ENCODE measurements around the gene TTLL11.

Gene TTLL11

GRCh38 chr9:122095010-122095767 lies 2.1 kb upstream of the TTLL11 start:
- TF ChIP-seq CTCF (IDR thresholded peaks at IDR 0.05; ENCODE audit: extremely low read depth, missing control alignments) = peak; percentile 63
- DNase-seq (ENCODE audit: low spot score) = peak; percentile 64

- no peak for DNase-seq (ENCODE audit: low spot score)
- TF ChIP-seq CTCF (IDR thresholded peaks at IDR 0.05; ENCODE audit: extremely low read depth, missing control alignments) = no peak
Measured at GRCh38 chr9:122091682-122092592, 1.2 kb downstream of the TTLL11 start.

- TF ChIP-seq CTCF (IDR thresholded peaks at IDR 0.05; ENCODE audit: extremely low read depth, missing control alignments) = no peak
- no peak for DNase-seq (ENCODE audit: low spot score)
Measured at GRCh38 chr9:122090981-122091380, 2.1 kb downstream of the TTLL11 start.

GRCh38 chr9:122090287-122090883 lies 2.7 kb downstream of the TTLL11 start:
- DNase-seq (ENCODE audit: low spot score) = no peak
- TF ChIP-seq CTCF (IDR thresholded peaks at IDR 0.05; ENCODE audit: extremely low read depth, missing control alignments) = no peak

- no peak for DNase-seq (ENCODE audit: low spot score)
- TF ChIP-seq CTCF (IDR thresholded peaks at IDR 0.05; ENCODE audit: extremely low read depth, missing control alignments) = no peak
Measured at GRCh38 chr9:122088880-122089706, 4.0 kb downstream of the TTLL11 start.

GRCh38 chr9:122087406-122088200 lies 5.5 kb downstream of the TTLL11 start:
- DNase-seq (ENCODE audit: low spot score) = no peak

More at GRCh38 chr9:122087406-122088200, 5.5 kb downstream of the TTLL11 start:
- TF ChIP-seq CTCF (IDR thresholded peaks at IDR 0.05; ENCODE audit: extremely low read depth, missing control alignments) = no peak
